ENCODE measurements around the gene APOBEC2. TPM values are rescaled to one million over a fixed set of nuclear protein-coding genes. Genes with fewer than 3 reads are reported as not detected.

APOBEC2 gene
- total and polyA plus RNA-seq, 2 of the 13 experiments (the other 11 are each of a cell fraction or from before 2014, with no cell fraction given), result 0.09 TPM; not detected in 1

- TF ChIP-seq HDAC2 (CRISPR knock-in tag; IDR thresholded peaks at IDR 0.05), result peak; percentile 66; the same call in 1 of the 2 replicates
- TF ChIP-seq KLF11 (CRISPR knock-in tag; IDR thresholded peaks at IDR 0.05), result 0 out of 2 replicates have a peak, but pooled peaks have one; percentile 17
- TF ChIP-seq IKZF4 (CRISPR knock-in tag; IDR thresholded peaks at IDR 0.05; ENCODE audit: borderline replicate concordance, low read depth, not compliant biosample characterization), result peak; percentile 66
- peak; percentile 73; the same call in 1 of the 2 replicates for TF ChIP-seq YEATS4 (CRISPR knock-in tag; IDR thresholded peaks at IDR 0.05; ENCODE audit: borderline replicate concordance)
- no peak for TF ChIP-seq TEF (CRISPR knock-in tag; IDR thresholded peaks at IDR 0.05)
- no peak for TF ChIP-seq SNAPC4 (CRISPR knock-in tag; IDR thresholded peaks at IDR 0.05)
- TF ChIP-seq SIN3A (IDR thresholded peaks at IDR 0.05; ENCODE audit: borderline replicate concordance, low read depth, low read length), result peak; percentile 89; the same call in 1 of the 2 replicates
- TF ChIP-seq FOXC1 (CRISPR knock-in tag; IDR thresholded peaks at IDR 0.05; ENCODE audit: borderline replicate concordance), result peak; percentile 66; the same call in 1 of the 2 replicates
- peak; percentile 68; the same call in 1 of the 2 replicates for TF ChIP-seq ZNF891 (CRISPR knock-in tag; IDR thresholded peaks at IDR 0.05)
- peak; percentile 55 for TF ChIP-seq TCF7 (IDR thresholded peaks at IDR 0.05; ENCODE audit: low read depth)
- TF ChIP-seq ZNF574 (CRISPR knock-in tag; IDR thresholded peaks at IDR 0.05), result peak; percentile 61; the same call in 1 of the 2 replicates
- peak; percentile 75; the same call in 1 of the 2 replicates for TF ChIP-seq RXRB (CRISPR knock-in tag; IDR thresholded peaks at IDR 0.05; ENCODE audit: borderline replicate concordance)
- TF ChIP-seq HNF4G (IDR thresholded peaks at IDR 0.05; ENCODE audit: borderline replicate concordance, low read depth, low read length), result peak; percentile 63
- TF ChIP-seq HNF4G (CRISPR knock-in tag; IDR thresholded peaks at IDR 0.05; ENCODE audit: borderline replicate concordance, low read depth), result peak; percentile 77; the same call in 1 of the 2 replicates
- TF ChIP-seq FOXK1 (CRISPR knock-in tag; IDR thresholded peaks at IDR 0.05; ENCODE audit: borderline replicate concordance, low read depth), result 0 out of 2 replicates have a peak, but pooled peaks have one; percentile 37
- TF ChIP-seq, protein P1, sequence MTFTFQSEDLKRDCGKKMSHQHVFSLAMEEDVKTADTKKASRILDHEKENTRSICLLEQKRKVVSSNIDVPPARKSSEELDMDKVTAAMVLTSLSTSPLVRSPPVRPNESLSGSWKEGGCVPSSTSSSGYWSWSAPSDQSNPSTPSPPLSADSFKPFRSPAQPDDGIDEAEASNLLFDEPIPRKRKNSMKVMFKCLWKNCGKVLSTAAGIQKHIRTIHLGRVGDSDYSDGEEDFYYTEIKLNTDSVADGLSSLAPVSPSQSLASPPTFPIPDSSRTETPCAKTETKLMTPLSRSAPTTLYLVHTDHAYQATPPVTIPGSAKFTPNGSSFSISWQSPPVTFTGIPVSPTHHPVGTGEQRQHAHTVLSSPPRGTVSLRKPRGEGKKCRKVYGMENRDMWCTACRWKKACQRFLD (CRISPR knock-in tag; IDR thresholded peaks at IDR 0.05; ENCODE audit: borderline replicate concordance), result 0 out of 2 replicates have a peak, but pooled peaks have one; percentile 2
- peak; percentile 82 for TF ChIP-seq DRAP1 (CRISPR knock-in tag; IDR thresholded peaks at IDR 0.05)
Measured at GRCh38 chr6:41040101-41040939, 12.7 kb upstream of the APOBEC2 start (continued).
